Hepatic stellate cell (primary cell): Measurements from ENCODE around the gene APLF.
"Not testable (repeated sequence)": the region's sequence is repeated elsewhere in the genome, so short reads cannot be mapped to it uniquely, and the experiment has no call there.

Source experiments
- DNase-seq: peaks from one replicate; pipeline ENCODE4 v3.0.0; 2011; ENCODE audit warnings: low spot score

APLF gene

DNA sequence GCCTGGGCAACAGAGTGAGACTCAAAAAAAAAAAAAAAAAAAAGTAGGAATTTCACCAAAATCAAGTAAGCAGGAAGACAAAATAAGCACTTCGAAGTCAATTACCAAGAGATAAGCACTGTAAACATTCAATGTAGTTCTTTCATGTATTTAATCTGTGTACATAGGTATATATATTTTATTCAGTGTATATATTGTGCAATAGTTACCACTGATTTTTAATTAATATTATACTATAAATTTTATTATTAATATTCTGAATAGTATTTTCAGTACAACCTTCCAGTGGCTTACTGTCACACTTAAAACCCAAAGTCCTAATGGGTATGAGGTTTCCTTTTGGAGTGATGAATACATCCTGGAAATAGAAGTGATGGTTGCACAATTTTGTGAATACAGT lies 9.1 kb downstream of the APLF start:
- no peak for DNase-seq

DNA sequence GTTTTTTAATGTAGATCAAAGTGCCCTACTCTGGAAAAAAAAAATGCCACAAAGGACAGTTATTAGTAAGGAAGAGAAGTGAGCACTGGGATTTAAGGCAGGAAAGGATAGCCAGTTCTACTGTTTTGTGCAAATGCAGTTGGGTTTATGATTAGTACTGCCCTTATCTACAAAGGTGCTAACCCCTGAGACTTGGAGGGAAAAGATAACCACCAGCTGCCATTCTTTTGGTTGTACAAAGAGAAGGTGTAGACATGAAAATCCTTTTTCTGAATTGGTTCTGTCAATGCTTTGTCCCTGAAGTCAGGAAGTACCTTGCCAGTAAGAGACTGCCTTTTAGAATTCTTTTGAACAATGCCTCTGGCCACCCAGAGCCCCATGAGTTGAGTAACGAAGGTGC lies 11.3 kb downstream of the APLF start:
- no peak for DNase-seq

DNA sequence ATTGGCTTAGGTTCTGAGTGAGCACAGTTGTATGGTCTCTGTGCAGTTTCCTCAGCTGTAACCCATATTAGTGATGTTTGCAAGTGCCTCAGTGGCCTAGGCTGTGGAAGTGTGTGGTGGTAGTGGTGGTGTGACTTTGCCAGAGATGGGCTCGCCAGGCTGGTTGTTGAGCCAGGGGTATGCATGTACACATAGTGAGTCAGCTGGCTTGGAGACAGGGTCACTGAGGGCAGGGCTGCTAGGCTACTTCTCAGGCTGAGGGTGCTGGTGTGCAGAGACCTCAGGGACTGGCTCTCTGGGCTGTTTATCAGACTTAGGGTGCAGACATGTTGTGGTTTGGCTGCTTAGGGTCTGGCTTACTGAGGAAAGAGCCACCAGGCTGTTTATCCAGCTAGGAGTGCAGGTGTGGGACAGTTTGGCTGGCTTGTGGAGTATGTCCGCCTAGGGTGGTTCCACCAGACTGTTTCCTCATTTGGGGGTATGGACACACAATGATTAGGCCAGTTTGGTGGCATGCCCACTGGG lies 15.0 kb downstream of the APLF start:
- DNase-seq, result no peak

DNA sequence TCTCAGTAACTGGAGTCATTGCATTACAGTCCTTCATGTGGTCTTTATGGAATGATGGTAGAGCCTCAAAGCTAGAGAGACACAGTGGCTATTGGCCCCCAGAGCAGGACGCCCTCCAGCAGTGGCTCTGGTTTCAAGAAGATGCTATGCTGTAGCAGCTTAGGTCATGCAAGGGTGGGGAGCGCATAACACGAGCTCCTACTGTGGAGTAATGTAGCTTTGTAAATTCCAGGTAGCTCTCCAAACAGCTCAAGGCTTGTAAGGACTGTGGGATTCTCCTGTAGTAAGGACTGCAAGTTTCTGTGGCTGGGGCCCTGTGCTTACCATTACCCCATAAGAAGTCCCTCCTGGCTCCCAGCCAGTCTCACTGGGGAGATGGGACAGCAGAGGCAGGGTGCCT lies 15.6 kb downstream of the APLF start:
- DNase-seq, result no peak

DNA sequence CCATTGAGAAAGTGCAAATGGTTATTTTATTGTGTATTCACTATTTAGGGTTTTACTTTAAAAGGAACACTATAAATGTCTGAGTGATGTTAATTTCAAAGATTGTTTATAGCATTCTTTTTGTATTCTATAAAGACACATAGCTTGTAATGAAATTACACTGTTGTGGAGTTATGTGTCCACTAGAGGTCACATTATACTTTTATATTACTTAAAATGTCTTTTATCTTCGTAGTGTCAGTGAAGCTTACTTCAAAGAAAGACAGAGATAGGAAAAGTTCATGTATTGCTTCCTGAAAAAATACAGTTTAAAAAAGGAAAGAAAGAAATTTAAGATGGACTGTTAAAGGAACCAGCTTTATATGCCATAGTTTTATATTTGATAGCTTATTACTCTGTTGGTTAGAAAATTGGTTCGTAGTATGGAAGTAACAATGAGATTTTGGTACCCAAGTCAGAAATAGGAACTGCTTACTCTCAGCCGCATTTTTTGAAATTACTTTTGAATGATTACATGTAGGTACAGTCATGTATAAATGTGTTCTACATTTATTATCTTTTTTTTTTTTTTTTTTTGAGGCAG lies 20.5 kb downstream of the APLF start:
- no peak for DNase-seq

DNA sequence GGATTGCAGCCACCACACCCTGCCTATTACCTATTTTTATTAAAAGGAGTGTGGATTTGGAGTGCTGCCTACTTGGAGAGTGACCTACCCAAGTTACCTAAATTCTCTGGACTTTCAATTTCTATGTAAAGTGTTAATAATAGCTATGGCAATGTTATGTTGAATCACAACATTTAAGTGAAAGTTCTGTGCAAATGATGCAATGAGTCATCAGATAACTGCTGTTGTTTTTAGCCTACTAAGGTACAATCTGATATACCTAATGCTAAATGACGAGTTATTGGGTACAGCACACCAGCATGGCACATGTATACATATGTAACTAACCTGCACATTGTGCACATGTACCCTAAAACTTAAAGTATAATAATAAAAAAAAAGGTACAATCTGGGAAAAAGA lies 21.2 kb downstream of the APLF start:
- DNase-seq, result not testable (repeated sequence)

DNA sequence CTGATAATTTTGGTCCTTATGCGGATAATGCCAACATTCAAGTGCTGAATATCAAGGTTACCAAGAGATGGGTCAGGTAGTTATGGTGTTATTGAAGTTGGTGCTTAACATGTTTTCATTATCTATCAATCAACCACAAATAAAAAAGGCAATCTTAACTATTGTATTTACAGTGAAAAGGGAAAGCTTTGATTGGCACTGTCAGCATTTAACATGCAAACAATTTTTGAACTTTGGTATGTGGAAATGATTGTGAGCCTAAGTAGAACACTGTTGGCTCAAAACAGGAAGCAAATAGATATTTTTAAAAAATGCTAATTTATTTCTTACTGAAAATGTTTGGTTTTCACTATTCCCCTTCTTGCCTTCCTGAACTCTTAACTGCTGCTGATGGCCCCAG lies 21.9 kb downstream of the APLF start:
- DNase-seq, result no peak

DNA sequence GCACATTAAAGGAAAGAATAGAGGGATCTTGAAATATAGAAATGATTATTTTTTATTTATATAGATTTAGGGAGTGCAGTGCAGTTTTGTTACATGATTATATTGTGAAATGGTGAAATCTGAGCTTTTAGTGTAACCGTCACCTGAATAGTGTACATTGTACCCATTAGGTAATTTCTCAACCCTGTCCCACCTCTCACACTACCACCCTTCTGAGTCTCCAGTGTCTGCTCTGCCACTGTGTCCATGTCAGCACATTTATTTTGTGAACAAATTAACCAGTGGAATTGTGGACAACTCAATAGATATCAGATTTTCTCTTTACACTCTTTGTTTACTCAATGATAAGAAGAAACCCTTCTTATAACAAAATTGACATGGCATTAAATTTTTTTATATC lies 24.2 kb downstream of the APLF start:
- DNase-seq, result no peak

DNA sequence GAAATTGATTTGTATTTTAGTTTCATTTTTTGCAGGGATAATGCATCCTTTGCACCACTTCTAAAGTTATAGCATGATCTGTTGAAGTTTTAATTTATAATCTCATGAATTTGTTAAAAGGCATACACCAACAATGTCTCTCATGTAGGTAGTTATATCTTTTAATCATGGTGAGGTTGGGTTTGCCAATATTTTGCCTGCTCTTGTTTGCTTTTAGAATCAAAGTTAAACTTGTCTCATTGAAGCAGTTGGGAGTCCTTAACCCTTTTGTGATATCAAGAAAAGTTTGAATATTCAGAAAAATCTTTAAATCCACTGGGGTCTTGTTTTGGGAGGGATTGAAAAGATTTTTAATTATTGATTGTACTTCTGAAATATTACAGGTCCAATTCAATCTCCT lies 31.7 kb downstream of the APLF start:
- no peak for DNase-seq

DNA sequence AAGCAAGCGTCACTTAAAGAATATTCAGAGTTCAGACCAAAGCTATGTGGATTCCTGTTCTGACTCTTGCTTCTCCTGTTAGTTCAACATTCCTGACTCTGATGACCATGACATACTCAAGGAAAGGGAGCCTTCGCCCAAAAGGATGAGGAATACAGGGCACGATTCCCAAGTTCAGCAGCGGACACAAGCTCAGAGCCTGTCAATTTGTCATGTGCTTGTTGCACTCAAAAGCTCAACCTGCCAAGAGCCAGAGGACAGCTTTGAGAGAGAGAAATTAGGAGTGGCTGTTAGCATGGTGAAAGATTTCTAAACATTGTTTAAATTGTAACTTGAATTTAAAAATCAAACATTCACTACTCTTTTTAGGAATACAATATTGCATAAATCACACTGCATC lies 33.3 kb downstream of the APLF start:
- DNase-seq, result no peak

DNA sequence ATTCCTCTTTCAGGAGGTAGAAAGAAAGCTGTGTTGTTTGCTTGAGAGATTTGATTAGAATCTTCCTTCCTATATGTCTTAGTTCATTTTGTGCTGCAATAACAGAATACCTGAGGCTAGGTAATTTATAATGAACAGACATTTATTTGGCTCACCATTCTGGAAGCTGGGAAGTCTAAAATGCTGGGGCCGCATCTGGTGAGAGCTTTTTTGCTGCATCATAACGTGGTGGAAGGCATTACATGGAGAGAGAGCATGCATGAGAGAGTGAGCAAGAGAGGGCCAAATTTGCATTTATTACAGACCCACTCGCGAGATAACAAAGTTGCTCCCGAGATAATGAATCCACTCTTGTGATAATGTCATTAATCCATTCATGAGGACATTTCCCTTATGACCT lies 34.4 kb downstream of the APLF start:
- no peak for DNase-seq

DNA sequence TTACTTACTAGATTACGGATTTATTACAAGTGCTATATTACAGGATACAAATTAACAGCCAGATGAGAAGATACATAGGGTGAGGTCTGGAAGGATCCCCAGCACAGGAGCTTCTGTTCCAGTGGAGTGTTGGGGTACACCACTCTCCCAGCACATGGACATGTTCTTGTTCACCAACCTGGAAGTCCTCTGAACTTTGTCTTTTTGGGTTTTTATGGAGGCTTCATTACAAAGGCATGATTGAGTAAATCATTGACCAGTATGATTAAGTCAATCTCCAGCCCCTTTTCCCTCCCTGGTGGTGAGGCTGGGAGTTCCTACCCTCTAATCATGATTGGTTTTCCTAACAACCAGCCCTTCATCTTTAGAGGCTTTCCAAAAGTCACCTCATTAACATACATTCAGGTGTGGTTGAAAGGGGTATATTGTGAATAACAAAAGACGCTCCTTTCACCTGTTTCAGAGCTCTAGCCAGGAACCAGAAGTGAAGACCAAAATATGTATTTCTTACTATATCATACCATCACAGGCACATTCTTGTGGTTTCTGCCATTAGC lies 38.3 kb downstream of the APLF start:
- DNase-seq, result no peak

DNA sequence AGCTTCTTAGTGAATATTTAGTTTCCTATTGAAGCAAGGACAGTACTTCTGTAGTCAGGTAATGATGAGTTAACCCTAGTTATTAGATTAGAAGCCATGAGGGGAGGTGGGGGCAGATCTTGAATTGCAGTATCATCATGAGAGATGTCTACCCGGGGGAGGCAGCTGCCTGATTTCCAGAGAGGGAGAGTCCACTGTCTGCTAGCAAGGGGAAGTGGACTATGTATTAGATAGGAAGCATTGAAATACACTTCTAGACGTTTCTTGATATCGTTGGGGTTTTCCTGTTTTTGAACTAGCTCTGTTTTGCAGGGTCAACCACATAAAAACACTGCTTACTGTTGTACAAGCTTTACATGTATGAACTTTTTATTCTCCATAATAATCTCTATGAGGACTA lies 38.8 kb downstream of the APLF start:
- DNase-seq, result no peak

DNA sequence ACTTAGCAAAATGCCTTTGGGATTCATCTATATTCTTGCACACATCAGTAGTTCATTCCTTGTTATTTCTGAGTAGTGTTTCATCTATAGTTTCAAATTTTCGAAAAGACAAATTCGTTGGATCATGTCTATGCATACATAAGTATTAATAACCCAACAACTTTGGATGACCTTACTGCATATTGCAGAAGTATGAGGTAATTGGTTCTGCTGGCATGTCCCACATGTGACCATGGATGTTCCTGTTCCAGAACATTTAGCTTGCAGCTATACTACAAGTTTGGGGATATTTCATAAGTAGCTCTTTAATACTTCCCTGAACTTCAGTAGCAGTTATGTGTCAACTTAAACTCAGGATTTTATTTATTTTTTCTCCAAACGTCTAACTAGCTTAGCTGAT lies 44.9 kb downstream of the APLF start:
- DNase-seq, result no peak

DNA sequence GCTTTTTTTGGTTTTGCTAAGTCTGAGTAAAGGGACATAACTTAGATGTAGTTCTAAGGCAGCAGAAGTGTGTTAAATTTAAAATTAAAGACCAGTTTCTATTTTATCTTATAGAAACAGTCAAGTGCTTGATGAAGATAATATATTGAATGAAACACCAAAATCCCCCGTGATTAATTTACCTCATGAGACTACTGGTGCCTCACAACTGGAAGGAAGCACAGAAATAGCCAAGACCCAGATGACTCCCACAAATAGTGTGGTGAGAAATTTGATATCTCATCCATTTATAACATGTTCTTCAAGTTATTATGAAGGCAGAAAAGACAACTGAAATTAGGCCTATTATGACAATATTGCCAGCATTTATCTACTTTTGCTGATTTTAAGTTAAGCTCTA lies 45.6 kb downstream of the APLF start:
- no peak for DNase-seq

DNA sequence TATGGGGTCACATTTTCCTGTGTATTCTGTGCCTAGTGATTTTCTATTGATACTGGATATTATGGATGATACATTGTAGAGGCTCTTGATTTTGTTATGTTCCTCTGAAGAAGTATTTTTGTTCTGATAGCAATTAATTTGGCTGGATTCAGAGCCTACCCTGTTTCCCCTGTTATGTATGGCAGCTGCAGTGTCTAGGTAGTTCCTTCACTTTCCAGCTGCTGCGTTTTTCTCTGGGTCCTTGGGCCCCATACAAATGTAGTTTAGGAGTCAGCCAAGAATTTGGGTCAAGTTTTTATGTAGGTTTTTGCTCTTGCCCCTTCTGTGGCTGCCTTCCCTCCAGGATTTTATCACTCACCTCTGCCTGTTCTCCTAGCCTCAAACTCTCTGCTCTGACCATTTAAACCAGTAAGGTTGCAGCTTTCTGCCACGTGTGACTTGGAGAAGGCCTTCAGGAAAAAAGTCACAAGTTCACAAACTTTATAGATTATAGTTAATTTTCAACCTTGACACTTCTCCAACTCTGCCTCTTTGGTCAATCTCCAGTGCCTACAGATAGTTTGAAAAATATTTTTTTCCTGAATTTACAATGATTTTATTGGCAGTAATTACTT lies 47.0 kb downstream of the APLF start:
- no peak for DNase-seq

DNA sequence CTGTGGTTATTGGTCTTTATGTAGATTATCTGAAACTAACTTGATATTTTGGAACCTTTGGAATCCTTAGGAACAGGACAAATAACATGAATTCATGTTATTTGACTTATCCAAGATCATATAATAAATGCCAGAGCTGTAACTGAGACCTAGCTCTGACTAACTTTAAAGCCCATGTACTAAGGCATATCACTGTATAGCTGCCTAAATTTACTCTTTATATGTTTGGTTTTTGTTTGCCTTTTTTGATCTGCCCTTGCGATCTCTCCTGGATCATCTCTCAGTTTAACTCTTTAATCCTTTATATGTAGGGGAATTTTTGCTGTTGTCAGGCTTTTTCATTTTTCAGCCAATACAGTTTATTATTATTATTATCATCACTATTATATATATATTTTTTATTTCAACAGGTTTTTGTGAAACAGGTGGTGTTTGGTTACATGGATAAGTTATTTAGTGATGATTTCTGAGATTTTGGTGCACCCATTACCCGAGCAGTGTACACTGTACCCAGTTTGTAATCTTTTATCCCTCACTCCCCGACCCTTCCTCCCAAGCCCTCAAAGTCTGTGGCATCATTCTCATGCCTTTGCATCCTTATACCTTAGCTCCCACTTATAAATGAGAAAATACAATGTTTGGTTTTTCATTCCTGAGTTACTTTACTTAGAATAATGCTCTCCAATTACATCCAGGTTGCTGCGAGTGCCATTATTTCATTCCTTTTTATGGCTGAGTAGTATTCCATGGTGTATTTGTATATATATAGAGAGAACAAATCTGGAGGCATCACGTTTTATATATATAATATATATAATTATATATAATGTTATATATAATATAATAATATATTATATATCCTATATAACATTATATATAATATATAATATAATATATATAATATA lies 48.9 kb downstream of the APLF start:
- DNase-seq, result no peak

DNA sequence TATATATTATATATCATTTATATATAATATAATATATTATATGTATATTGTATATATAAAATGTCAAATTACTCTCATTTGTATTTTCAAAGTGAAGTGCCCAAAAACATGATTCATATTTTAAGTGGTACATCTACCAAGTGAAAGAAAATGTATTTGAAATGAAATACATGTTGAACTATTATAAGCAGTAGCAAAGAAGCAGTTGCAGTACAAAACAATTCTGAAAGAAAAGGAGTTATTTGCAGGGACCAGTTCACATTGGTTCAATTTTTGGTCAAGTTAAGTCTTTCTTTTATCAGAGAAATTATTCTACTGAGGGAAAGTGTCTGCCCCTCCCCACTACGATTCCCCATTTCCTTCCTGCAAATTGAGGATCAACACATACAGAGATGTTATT lies 51.9 kb downstream of the APLF start:
- no peak for DNase-seq

DNA sequence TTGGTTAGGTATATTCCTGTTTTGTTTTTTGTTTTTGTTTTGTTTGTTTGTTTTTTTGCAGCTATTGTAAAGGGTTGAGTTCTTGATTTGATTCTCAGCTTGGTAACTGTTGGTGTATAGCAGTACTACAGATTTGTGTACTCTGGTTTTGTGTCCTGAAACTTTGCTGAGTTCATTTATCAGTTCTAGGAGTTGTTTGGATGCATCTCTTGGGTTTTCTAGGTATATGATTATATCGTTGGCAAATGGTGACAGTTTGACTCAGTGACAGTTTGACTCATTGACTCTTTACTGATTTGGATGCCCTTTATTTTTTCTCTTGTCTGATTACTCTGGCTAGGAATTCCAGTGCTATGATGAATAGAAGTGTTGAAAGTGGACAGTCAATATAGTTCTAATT lies 53.7 kb downstream of the APLF start:
- DNase-seq, result no peak

DNA sequence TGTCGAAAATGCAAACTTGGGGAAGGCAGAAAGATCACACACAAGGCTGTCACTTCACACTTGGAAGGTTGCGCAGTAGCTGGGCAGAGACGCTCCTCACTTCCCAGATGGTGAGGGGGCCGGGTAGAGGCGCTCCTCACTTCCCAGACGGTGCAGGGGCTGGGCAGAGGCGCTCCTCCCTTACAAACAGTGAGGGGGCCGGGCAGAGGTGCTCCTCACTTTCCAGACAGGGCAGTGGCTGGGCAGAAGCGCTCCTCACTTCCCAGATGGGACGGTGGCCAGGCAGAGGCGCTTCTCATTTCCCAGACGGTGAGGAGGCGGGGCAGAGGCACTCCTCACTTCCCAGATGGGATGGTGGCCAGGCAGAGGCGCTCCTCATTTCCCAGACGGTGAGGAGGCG lies 59.6 kb downstream of the APLF start:
- not testable (repeated sequence) for DNase-seq

DNA sequence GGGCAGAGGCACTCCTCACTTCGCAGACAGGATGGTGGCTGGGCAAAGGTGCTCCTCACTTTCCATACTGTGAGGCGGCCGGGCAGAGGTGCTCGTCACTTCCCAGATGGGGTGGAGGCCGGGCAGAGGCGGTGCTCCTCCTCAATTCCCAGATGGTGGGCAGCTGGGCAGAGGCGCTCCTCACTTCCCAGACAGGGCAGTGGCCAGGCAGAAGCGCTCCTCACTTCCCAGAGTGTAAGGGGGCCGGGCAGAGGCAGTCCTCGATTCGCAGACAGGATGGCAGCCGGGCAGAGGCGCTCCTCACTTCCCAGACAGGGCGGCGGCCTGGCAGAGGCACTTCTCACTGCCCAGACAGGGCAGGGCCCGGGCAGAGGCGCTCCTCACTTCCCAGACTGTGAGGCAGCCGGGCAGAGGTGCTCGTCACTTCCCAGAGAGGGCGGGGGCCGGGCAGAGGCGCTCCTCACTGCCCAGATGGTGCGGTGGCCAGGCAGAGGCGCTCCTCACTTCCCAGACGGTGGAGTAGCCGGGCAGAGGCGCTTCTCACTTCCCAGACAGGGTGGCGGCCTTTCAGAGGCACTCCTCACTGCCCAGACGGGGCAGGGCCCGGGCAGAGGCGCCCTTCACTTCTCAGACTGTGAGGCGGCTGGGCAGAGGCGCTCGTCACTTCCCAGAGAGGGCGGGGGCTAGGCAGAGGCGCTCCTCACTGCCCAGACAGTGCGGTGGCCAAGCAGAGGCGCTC lies 60.1 kb downstream of the APLF start:
- DNase-seq, result not testable (repeated sequence)

DNA sequence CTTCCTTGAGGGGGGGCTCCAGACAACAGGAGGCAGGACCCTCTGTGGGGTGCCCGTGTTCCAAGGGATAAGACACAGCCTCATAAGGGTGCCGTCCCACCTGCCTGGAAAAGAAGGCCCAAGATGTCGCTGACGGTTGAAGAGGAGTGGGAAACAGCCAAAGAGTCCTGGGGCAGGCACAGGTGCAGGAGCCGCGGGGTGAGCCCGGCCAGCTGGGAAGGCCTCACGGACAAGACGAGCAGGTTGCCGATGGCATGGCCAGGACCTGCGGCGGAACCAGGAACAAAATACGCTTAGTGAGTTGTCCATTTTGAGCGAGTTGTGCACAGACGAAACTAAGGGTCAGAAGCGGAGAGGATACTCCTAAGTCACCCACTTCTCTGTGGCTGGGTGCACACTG lies 61.8 kb downstream of the APLF start:
- DNase-seq, result not testable (repeated sequence)
